Endothelial cell (in vitro differentiated cells): ENCODE measurements around the gene GPC5. TPM values are rescaled to one million over a fixed set of nuclear protein-coding genes. Genes with fewer than 3 reads are reported as not detected.

Source experiments
- DNase-seq: peaks from one replicate; pipeline ENCODE4 v3.0.0; 2021; ENCODE audit warnings: low spot score
- H3K27ac Mint-ChIP-seq: one replicate; pipeline ENCODE4 v1.8.0; 2021; ENCODE audit warnings: mixed read lengths, inconsistent platforms; ENCODE audit not compliant: unreplicated experiment
- H3K27me3 Mint-ChIP-seq: one replicate; pipeline ENCODE4 v1.8.0; 2021; ENCODE audit warnings: mild to moderate bottlenecking, moderate library complexity, mixed read lengths, inconsistent platforms; ENCODE audit not compliant: unreplicated experiment
- H3K36me3 Mint-ChIP-seq: one replicate; pipeline ENCODE4 v1.8.0; 2021; ENCODE audit warnings: mild to moderate bottlenecking, low read depth, mixed read lengths, inconsistent platforms; ENCODE audit not compliant: unreplicated experiment
- H3K4me1 Mint-ChIP-seq: one replicate; pipeline ENCODE4 v1.8.0; 2021; ENCODE audit warnings: mild to moderate bottlenecking, mixed read lengths, inconsistent platforms; ENCODE audit not compliant: unreplicated experiment
- H3K4me3 Mint-ChIP-seq: one replicate; pipeline ENCODE4 v1.8.0; 2021; ENCODE audit warnings: mild to moderate bottlenecking, mixed read lengths, inconsistent platforms; ENCODE audit not compliant: unreplicated experiment
- H3K9me3 Mint-ChIP-seq: one replicate; pipeline ENCODE4 v1.8.0; 2021; ENCODE audit warnings: mixed read lengths, inconsistent platforms; ENCODE audit not compliant: unreplicated experiment
- total RNA-seq: library from RNA; stranded (reverse); fragmentation: NEBNext Ultra II Directional; extraction: Animal tissue kit (Norgen Biotek cat#: 25700); gene quantifications from one replicate; pipeline ENCODE4 v1.2.1, GENCODE V29; 2021; ENCODE audit not compliant: unreplicated experiment
- TF ChIP-seq, protein P1 (sequence below): fragments of 200-600 bp; sonication (generic); IDR thresholded peaks from one replicate; pipeline ENCODE4 v1.5.0; 2021; ENCODE audit warnings: antibody characterized with exemption; ENCODE audit not compliant: unreplicated experiment

Gene GPC5
- total RNA-seq, 1 donor from 2014 or later: not detected

DNA sequence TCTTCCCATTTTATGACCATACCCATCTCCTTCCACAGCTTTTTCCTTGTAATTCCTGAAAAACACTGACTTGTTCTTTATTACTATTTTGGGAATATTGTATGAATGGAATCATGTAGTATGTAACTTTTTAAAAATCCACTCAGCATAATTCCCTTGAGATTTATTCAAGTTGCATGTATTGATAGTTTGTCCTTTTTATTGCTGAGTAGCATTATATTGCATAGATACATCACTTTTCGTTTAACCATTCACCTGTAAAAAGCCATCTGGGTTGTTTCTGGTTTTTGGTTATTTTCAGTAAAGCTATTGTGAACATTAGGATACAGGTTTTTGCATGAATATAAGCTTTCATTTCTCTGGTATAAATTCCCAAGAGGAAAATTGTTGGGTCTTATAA, 115.4 kb downstream of the GPC5 start:
- DNase-seq: no peak
- TF ChIP-seq, protein P1, sequence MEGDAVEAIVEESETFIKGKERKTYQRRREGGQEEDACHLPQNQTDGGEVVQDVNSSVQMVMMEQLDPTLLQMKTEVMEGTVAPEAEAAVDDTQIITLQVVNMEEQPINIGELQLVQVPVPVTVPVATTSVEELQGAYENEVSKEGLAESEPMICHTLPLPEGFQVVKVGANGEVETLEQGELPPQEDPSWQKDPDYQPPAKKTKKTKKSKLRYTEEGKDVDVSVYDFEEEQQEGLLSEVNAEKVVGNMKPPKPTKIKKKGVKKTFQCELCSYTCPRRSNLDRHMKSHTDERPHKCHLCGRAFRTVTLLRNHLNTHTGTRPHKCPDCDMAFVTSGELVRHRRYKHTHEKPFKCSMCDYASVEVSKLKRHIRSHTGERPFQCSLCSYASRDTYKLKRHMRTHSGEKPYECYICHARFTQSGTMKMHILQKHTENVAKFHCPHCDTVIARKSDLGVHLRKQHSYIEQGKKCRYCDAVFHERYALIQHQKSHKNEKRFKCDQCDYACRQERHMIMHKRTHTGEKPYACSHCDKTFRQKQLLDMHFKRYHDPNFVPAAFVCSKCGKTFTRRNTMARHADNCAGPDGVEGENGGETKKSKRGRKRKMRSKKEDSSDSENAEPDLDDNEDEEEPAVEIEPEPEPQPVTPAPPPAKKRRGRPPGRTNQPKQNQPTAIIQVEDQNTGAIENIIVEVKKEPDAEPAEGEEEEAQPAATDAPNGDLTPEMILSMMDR: no peak
- H3K27me3 Mint-ChIP-seq: peaks cover 2% of the 10 kb centered on the region
- H3K36me3 Mint-ChIP-seq: peaks cover 6% of the 10 kb centered on the region
- no peak overlapping the region for H3K27ac Mint-ChIP-seq
- H3K4me3 Mint-ChIP-seq: no peak overlapping the region
- no peaks in the 10 kb centered on the region for H3K9me3 Mint-ChIP-seq
- no peaks in the 10 kb centered on the region for H3K4me1 Mint-ChIP-seq

DNA sequence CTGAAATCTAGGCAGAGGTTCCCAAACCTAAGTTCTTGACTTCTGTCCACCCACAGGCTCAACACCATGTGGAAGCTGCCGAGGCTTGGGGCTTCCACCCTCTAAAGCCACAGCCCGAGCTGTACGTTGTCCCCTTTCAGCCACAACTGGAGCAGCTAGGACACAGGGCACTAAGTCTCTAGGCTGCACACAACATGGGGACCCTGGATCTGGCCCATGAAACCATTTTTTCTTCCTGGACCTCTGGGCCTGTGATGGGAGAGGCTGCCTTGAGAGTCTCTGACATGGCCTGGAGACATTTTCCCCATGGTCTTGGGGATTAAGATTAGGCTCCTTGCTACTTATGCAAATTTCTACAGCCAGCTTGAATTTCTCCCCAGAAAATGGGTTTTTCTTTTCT, 118.4 kb downstream of the GPC5 start:
- H3K9me3 Mint-ChIP-seq: no peaks in the 10 kb centered on the region
- no peak overlapping the region for H3K27ac Mint-ChIP-seq
- peaks cover 6% of the 10 kb centered on the region for H3K36me3 Mint-ChIP-seq
- TF ChIP-seq, protein P1: no peak
- DNase-seq: no peak
- peaks cover 2% of the 10 kb centered on the region for H3K27me3 Mint-ChIP-seq
- no peaks in the 10 kb centered on the region for H3K4me1 Mint-ChIP-seq
- H3K4me3 Mint-ChIP-seq: no peak overlapping the region

DNA sequence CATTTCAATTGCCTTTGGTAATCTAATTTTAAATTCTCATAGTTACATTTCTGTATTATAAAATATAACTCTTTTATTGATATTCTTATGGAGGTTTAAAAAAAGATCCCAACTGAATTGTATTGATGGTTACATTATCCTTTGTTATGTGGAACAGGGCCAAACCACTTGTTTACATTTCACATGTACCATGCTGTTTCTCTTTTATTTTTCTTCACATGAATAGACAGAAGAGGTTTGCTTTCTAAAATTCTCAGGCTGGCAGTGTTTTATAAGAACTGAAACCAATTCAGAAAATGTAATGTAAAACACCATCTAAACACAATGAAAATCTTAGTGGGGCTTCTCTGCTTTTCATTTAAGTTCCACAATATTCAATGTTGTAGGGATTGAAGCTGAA, 122.5 kb downstream of the GPC5 start:
- TF ChIP-seq, protein P1: no peak
- H3K36me3 Mint-ChIP-seq: peaks cover 6% of the 10 kb centered on the region
- H3K4me1 Mint-ChIP-seq: no peaks in the 10 kb centered on the region
- H3K9me3 Mint-ChIP-seq: no peaks in the 10 kb centered on the region
- no peak overlapping the region for H3K4me3 Mint-ChIP-seq
- no peaks in the 10 kb centered on the region for H3K27me3 Mint-ChIP-seq
- no peak overlapping the region for H3K27ac Mint-ChIP-seq
- no peak for DNase-seq

DNA sequence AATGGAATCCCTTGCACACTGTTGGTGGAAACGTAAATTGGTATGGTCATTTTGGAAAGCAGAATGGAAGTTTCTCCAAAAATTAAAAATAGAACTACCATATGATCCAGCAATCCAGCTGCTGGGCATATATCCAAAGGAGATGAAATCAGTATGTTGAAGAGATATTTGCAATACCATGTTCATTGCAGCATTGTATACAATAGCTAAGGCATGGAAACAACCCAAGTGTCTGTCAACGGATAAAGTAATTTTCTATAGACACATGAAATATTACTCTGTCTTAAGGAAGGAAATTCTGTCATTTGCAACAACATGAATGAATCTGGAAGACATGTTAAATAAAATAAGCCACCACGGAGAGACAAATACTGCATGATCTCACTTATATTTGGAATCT, 124.7 kb downstream of the GPC5 start:
- no peaks in the 10 kb centered on the region for H3K36me3 Mint-ChIP-seq
- TF ChIP-seq, protein P1: no peak

DNA sequence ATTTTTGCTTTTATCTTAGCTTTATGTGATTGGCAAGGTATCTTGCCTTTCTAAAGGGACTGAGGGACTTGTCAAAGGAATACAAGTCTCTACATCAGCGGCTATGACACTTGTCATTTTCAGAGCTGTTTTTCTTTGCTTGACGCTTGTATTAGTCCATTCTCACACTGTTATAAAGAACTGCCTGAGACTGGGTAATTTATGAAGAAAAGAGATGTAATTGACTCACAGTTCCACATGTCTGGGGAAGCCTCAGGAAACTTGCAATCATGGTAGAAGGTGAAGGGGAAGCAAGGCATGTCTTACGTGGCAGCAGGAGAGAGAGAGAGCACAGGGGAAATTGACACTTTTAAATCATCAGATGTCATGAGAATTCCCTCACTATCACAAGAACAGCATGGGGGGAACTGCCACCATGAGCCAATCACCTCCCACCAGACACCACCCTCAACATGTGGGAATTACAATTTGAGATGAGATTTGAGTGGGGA, 128.2 kb downstream of the GPC5 start:
- H3K27me3 Mint-ChIP-seq: peaks cover 1% of the 10 kb centered on the region
- no peak overlapping the region for H3K4me3 Mint-ChIP-seq
- no peak overlapping the region for H3K27ac Mint-ChIP-seq
- no peak for DNase-seq
- H3K4me1 Mint-ChIP-seq: no peaks in the 10 kb centered on the region
- TF ChIP-seq, protein P1: no peak
- no peaks in the 10 kb centered on the region for H3K36me3 Mint-ChIP-seq
- H3K9me3 Mint-ChIP-seq: no peaks in the 10 kb centered on the region

More for the DNA sequence above, 124.7 kb downstream of the GPC5 start:
- H3K4me3 Mint-ChIP-seq: no peak overlapping the region
- H3K27ac Mint-ChIP-seq: no peak overlapping the region
- H3K4me1 Mint-ChIP-seq: no peaks in the 10 kb centered on the region
- no peaks in the 10 kb centered on the region for H3K9me3 Mint-ChIP-seq
- no peak for DNase-seq
- H3K27me3 Mint-ChIP-seq: no peaks in the 10 kb centered on the region
